GM06990 (cell line): Measurements from ENCODE around the gene CELSR1.

ENCODE experiments used
- DNase-seq: peaks from one replicate; pipeline ENCODE4 v3.0.0-alpha.2; 2011; ENCODE audit not compliant: insufficient read length; ENCODE audit errors: extremely low read depth
- H3K27me3 ChIP-seq: replicated peaks from 2 replicates; pipeline ENCODE4 v1.6.0; 2011; ENCODE audit warnings: low read length; ENCODE audit not compliant: control insufficient read depth, insufficient read depth
- H3K36me3 ChIP-seq: 2 replicates; pipeline ENCODE4 v1.5.1; 2011; ENCODE audit warnings: low read length; ENCODE audit not compliant: control insufficient read depth, insufficient read depth
- H3K4me3 ChIP-seq: replicated peaks from 2 replicates; pipeline ENCODE4 v1.5.1; 2011; ENCODE audit warnings: low read depth, mild to moderate bottlenecking, control low read depth, low read length
- TF ChIP-seq, protein P1 (sequence below): IDR thresholded peaks from 2 replicates; pipeline ENCODE4 v1.5.1; 2011; ENCODE audit warnings: low read length, control low read depth, mild to moderate bottlenecking, inconsistent platforms; ENCODE audit not compliant: insufficient read depth, poor library complexity, severe bottlenecking

CELSR1 gene

DNA sequence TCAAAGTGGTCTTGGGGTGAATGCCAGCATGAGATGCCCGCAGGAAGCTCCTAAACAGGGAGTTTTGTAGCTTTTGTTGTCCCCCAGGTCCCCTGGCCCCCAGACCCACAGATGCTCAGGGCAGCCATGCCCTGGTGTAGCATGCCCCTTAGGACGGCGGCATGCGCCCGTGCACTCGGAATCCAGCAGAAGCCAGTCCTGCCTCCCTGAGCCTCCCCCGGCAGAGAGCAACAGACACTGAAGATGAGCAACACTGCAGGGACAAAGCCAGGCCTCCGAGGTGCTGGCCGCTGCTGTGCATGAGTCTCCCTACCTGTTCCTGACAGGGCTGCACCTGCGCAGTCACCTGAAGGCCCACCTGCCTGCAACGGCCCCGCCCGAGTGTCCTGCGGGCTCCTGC, 142.8 kb downstream of the CELSR1 start:
- no peaks in the 10 kb centered on the region for H3K27me3 ChIP-seq
- TF ChIP-seq, protein P1, sequence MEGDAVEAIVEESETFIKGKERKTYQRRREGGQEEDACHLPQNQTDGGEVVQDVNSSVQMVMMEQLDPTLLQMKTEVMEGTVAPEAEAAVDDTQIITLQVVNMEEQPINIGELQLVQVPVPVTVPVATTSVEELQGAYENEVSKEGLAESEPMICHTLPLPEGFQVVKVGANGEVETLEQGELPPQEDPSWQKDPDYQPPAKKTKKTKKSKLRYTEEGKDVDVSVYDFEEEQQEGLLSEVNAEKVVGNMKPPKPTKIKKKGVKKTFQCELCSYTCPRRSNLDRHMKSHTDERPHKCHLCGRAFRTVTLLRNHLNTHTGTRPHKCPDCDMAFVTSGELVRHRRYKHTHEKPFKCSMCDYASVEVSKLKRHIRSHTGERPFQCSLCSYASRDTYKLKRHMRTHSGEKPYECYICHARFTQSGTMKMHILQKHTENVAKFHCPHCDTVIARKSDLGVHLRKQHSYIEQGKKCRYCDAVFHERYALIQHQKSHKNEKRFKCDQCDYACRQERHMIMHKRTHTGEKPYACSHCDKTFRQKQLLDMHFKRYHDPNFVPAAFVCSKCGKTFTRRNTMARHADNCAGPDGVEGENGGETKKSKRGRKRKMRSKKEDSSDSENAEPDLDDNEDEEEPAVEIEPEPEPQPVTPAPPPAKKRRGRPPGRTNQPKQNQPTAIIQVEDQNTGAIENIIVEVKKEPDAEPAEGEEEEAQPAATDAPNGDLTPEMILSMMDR, result no peak
- DNase-seq, result no peak
- no peaks in the 10 kb centered on the region for H3K36me3 ChIP-seq
- H3K4me3 ChIP-seq, result no peak overlapping the region

DNA sequence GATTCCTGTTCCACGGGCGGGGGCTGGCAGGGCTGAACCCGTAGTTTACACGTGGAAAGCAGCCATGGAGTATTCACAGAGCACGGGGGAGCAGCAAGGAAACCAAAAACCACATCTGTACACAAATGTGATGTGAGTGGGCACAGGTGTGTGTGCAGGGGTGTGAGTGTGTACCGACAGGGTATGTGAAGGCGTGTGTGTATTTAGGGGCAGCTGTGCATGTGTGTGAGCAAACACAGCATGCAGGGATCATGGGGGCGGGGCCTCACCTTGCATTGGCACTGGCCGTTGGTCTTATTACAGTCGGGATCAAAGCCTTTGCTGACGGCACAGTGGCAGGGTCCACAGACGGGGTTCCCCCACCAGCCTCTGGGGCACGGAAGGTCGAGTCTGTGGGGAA, 143.5 kb downstream of the CELSR1 start:
- Histone ChIP-seq H3K27me3 (no peaks in the 10 kb centered on the region), H3K4me3 (no peak overlapping the region), H3K36me3 (no peaks in the 10 kb centered on the region)
- TF ChIP-seq, protein P1, result no peak
- no peak for DNase-seq

DNA sequence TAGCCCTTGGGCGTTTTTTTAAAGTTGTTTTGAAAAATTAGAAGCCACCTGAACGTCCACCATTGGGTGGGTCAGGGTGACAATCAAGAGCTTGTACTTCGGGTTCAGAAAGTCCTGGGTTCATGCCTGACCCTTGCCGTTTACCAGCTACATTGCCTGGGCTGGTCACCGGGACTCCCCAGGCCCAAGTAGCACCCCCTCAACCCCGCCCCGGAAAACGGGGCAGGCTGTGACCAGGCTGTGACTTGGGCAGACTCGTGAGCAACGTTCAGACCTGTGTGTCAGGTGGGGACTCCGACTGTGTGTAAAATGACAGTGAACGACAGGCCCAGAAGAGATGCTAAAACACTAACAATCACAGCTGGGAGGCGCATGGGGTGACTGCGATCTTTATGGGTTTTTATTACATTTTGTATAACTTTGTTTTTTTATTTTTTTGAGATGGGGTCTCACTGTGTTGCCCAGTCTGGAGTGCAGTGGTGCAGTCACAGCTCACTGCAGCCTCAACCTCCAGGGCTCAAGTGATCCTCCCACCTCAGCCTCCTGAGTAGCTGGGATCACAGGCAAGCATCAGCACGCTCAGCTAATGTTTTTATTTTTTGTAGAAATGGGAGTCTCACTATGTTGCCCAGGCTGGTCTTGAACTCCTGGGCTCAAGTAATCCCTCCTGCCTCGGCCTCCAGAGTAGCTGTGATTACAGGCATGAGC, 145.1 kb downstream of the CELSR1 start:
- Histone ChIP-seq H3K4me3 (no peak overlapping the region), H3K27me3 (no peaks in the 10 kb centered on the region), H3K36me3 (no peaks in the 10 kb centered on the region)
- DNase-seq, result no peak
- TF ChIP-seq, protein P1, result no peak

DNA sequence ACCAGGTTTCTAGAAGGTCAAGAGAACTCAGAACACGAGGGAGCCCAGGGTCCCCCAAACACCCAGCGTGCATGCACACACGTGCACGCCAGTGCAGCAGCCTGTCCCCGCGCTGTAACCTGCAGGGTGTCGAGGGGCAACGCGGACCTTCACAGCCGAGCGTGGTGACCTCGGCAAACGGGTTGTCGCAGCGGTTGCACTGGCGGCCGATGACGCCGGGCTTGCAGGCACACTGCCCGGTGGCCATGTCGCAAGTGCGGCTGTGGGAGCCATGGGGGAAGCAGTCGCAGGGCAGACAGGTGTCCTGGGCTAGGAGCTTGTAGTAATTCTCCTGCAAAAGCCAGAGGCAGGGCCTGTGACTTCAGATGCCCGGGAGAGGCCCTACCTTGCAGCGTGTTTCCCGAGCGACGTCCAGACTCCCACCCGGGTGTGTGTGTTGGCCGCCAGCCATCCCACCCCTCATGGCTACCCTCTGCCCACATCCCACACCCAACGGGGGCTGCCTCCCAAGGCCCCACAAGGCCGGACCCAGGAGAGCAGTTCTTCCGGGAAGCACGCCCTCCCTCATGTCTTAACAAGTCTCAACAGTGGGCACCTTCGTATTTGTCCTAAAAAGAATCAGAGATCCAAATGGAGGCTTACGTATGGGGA, 145.8 kb downstream of the CELSR1 start:
- DNase-seq, result no peak
- H3K36me3 ChIP-seq, result no peaks in the 10 kb centered on the region
- H3K27me3 ChIP-seq, result no peaks in the 10 kb centered on the region
- no peak overlapping the region for H3K4me3 ChIP-seq
- TF ChIP-seq, protein P1, result no peak

DNA sequence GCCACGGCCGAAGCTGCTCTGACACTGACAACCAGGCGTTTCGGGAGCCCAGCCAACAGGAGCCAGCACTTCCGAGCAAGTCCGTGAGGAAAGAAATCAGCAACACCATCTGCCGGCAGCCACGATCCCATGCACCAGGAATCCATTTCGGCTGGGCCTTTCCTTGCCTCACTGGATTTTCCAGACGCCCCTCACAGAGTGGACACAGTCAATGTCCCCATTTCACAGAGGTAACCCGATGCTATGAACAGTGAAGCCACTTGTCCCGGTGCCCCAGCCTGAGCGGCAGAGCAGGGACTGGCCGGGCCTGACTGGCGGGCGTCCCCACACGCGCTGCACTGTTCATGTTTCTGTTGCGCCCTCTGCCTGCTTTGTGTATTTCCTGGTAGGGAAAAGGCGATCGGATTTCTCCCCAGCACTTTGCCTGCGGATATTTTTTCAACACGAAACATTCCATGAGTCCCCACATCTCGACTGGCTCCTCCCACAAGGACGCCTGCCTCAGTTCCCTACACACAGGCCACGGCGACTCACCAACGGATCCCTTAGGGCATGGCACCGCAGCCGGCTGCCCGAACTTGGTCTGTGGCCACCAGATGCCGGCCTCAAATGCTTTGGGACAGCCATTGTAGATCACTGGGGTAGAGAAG, 146.6 kb downstream of the CELSR1 start:
- no peaks in the 10 kb centered on the region for H3K36me3 ChIP-seq
- TF ChIP-seq, protein P1, result no peak
- no peak for DNase-seq
- H3K27me3 ChIP-seq, result no peaks in the 10 kb centered on the region
- H3K4me3 ChIP-seq, result no peak overlapping the region
